Naive thymus-derived CD8-positive, alpha-beta T cell (primary cell): ENCODE results near the gene BRSK1. TPM values are rescaled to one million over a fixed set of nuclear protein-coding genes. Genes with fewer than 3 reads are reported as not detected.

ENCODE experiments used
- ATAC-seq, 2 donors: fragments of 150-1000 bp; cut with Tn5 transposase in 1 of 2; sonication (Bioruptor Pico), chemical (Tn5 transposase) in 1 of 2; 1 replicate in 1 of 2; 2 replicates in 1 of 2; pipeline ENCODE4 v1.10.0; 2021; ENCODE audit warnings: mild to moderate bottlenecking in 2 of 2, moderate library complexity in 2 of 2
- POLR2A ChIA-PET: fragments of 350-600 bp; sonication (Branson Sonifier 250); formaldehyde crosslinking; loops from one replicate; lab custom pipeline; 2021; ENCODE audit warnings: antibody characterized with exemption; lab: Charles Lee
- DNase-seq, 10 donors: peaks; one replicate each; pipeline versions ENCODE4 v3.0.0 to v3.0.0-alpha.2; 2020 to 2022
- H3K27ac Mint-ChIP-seq, 10 donors: one replicate each; pipeline ENCODE4 v1.8.0; 2020 to 2022; ENCODE audit warnings: mild to moderate bottlenecking in 10 of 10, mixed read lengths in 10 of 10, moderate library complexity in 4 of 10, inconsistent platforms in 1 of 10
- H3K27me3 Mint-ChIP-seq, 5 donors: one replicate each; pipeline ENCODE4 v1.8.0; 2021 to 2022; ENCODE audit warnings: mixed read lengths in 5 of 5
- H3K36me3 Mint-ChIP-seq, 3 donors: one replicate each; pipeline ENCODE4 v1.8.0; 2020 to 2022; ENCODE audit warnings: mixed read lengths in 3 of 3, mild to moderate bottlenecking in 2 of 3, inconsistent platforms in 1 of 3
- H3K4me1 Mint-ChIP-seq, 4 donors: one replicate each; pipeline ENCODE4 v1.8.0; 2021 to 2022; ENCODE audit warnings: mixed read lengths in 4 of 4
- H3K4me3 Mint-ChIP-seq, 10 donors: one replicate each; pipeline ENCODE4 v1.8.0; 2020 to 2022; ENCODE audit warnings: mild to moderate bottlenecking in 10 of 10, mixed read lengths in 10 of 10, moderate library complexity in 6 of 10, inconsistent platforms in 1 of 10
- H3K9me3 Mint-ChIP-seq, 9 donors: one replicate each; pipeline ENCODE4 v1.8.0; 2020 to 2022; ENCODE audit warnings: mixed read lengths in 9 of 9, mild to moderate bottlenecking in 3 of 9, inconsistent platforms in 1 of 9, moderate library complexity in 1 of 9
- polyA plus RNA-seq, 3 donors: library from polyadenylated mRNA; unstranded; fragments of 300-500 nt; fragmentation: Illumina TruSeq; gene quantifications; one replicate each; pipeline ENCODE4 v1.2.3, GENCODE V29; 2021
- total RNA-seq, 8 experiments: library from RNA in 2 of 8; stranded (reverse) in 2 of 8; gene quantifications; one replicate each; pipeline ENCODE4 v1.2.3 and lab custom pipeline; 2021 to 2026

Gene BRSK1
- total and polyA plus RNA-seq, 5 experiments from 2014 or later = 0.24 to 2.9 (median 1.9) TPM; not detected in 2

DNA sequence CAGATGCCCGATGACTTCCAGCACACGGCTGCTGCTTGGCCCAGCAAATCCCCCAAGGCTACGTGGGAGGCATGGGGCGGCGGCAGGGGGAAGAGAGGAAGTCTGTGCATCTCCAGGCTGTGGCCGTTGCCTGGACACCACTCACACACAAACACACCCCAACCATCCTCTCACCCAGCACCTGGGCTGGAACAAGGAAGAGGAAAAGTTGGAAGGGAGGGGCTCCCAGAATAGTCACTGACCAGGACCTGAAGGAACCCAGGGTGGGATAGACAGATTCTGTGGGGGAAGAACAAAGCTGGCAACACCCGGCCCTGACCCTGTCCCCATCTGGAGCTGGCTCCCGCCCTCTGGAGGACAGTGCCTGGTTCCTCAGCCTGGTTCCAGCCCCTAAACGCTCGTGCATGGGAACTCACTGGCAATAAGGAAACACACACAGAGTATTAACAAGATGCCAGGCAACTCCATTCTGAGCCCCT is 36.1 kb upstream of the BRSK1 start:
- Mint-ChIP-seq H3K36me3 (peaks cover 0 to 58% (median 5%) of the 10 kb centered on the region in 3 donors), H3K9me3 (no peaks in the 10 kb centered on the region), H3K27me3 (no peaks in the 10 kb centered on the region), H3K4me1 (peaks cover 28 to 58% (median 48%) of the 10 kb centered on the region in 4 donors), H3K4me3 (no peak overlapping the region), H3K27ac (peak overlapping the region in 2 of 10 donors; percentile 63 to 85)
- DNase-seq (no peak), ATAC-seq (no peak)
- POLR2A ChIA-PET = interaction anchor here (1.5 kb wide), 1 partner anchor 10 kb away, joined by 8 read pairs; no protein-coding TSS in a partner anchor

DNA sequence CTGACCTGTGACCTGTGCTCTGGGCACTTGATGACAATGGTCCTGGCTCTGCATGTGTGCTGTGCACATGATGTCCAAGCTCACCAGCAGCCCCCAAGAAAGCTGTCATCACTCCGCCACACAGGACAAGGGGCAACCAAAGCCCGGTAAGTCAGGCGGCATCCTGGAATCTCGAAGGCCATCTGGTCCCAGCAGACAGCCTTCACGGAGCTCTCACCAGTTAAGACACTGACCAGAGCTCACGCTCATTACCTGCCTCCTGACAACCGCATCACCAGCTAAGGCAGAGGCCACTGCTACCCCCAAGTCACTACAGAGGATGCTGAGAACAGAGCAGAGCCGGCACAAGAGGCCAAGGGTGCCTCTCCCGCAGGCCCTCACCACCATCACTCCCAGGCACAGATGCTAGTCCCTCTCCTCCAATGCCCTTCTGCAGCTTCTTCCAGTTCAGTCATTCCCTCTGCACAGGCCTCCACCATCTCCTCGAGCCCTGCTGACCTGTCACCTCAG is 35.6 kb upstream of the BRSK1 start:
- no peak for DNase-seq
- ATAC-seq = no peak
- peaks cover 0 to 52% (median 5%) of the 10 kb centered on the region in 3 donors for H3K36me3 Mint-ChIP-seq
- peak overlapping the region in 8 of 10 donors; percentile 40 to 85 (median 68) for H3K27ac Mint-ChIP-seq
- H3K4me1 Mint-ChIP-seq = peaks cover 27 to 62% (median 51%) of the 10 kb centered on the region in 4 donors
- no peaks in the 10 kb centered on the region for H3K9me3 Mint-ChIP-seq
- POLR2A ChIA-PET = interaction anchor here (1.5 kb wide), 1 partner anchor 9 kb away, joined by 8 read pairs; no protein-coding TSS in a partner anchor
- no peaks in the 10 kb centered on the region for H3K27me3 Mint-ChIP-seq
- peak overlapping the region in 5 of 10 donors; percentile 10 to 54 (median 24) for H3K4me3 Mint-ChIP-seq

DNA sequence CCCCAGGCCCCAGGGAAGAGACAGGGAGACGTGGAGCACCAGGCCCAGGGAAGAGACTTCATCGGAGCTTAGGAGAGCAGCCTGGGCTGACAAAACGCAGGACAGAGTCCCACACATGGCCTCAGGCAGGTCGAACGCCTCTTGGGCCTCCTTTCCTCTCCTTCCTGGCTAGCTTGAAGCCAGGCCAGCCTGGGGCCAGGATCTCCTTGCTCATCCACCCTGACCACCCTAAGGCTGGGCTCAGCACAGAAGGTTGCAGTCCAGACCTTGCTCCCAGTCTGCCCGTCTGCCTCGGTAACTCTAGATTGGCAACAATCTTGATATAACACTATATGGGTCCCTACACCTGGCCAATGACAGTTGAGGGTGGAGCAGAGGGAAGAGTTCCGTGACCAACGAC is 35.1 kb upstream of the BRSK1 start:
- DNase-seq (no peak), ATAC-seq (no peak)
- Mint-ChIP-seq H3K9me3 (no peaks in the 10 kb centered on the region), H3K27me3 (no peaks in the 10 kb centered on the region), H3K4me1 (peaks cover 32 to 67% (median 56%) of the 10 kb centered on the region in 4 donors), H3K27ac (peak overlapping the region in 8 of 10 donors; percentile 65 to 85 (median 78)), H3K4me3 (peak overlapping the region in 7 of 10 donors; percentile 10 to 71 (median 39)), H3K36me3 (peaks cover 0 to 51% (median 2%) of the 10 kb centered on the region in 3 donors)
- POLR2A ChIA-PET = interaction anchor here (1.5 kb wide), 1 partner anchor 9 kb away, joined by 8 read pairs; no protein-coding TSS in a partner anchor

DNA sequence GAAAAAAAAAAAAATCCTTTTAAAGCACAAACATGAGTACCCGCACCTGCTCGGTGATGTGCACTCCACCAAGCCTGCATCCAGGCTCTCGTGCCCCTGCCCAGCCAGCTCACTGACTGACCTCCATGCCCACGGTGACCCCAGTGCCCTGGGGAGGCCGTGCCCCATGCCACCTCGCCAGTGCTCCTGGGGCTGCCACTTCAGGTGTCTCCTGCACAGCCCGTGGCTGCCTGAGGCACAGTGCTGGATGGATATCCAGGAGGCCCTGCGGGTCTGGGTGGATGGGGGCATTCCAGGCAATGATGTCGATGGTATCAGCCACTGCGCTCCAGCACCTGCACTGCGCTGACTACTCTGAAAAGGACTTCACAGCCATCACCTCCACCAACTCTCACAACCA is 34.0 kb upstream of the BRSK1 start:
- Mint-ChIP-seq H3K4me1 (peaks cover 33 to 74% (median 67%) of the 10 kb centered on the region in 4 donors), H3K4me3 (no peak overlapping the region), H3K27me3 (no peaks in the 10 kb centered on the region), H3K27ac (peak overlapping the region in 2 of 10 donors; percentile 15), H3K36me3 (peaks cover 0 to 40% (median 0%) of the 10 kb centered on the region in 3 donors), H3K9me3 (no peaks in the 10 kb centered on the region)
- POLR2A ChIA-PET = interaction anchor here (1.0 to 2.7 kb wide), 2 partner anchors 8 to 10 kb away, joined by 3 to 10 read pairs; partner anchors contain the start of gene PPP6R1
- ATAC-seq (no peak), DNase-seq (no peak)

DNA sequence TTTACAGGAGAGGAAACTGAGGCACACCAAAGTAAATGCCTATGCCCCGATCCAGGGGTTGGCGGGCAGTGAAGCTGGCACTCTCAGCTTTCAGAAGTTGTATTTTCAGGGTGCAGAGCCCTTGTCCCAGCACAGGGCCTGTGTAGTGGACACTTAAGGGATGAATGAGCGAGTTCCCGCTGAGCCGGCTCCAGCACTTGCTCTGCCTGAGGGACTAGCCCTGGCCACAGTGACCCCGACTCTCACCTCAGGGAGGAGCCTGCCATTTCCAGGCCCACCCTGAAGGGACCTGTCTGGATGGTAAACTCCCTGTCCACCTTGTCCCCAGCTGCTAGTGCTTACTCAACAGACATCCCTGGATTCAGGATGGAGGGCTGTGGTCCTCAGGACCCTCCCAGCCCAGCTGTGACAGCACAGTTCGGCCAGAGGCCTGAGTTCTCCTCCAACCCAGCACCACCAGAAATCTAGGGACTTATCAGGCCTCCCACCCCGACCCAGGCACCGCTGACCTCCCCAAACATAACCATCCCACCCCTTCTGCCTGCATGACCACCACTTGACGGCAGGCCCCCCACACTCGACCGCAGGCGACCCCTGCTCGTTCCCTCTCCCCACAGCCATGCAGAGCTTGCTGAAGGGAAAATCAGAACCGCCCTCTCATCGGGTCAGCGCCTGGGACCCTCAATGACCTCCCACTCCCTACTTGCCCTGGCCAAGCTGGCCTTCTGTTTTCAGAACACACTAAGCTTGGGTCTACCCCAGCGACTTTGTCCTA is 33.3 kb upstream of the BRSK1 start:
- no peak for ATAC-seq
- H3K4me1 Mint-ChIP-seq = peaks cover 34 to 78% (median 73%) of the 10 kb centered on the region in 4 donors
- no peaks in the 10 kb centered on the region for H3K27me3 Mint-ChIP-seq
- POLR2A ChIA-PET = interaction anchor here (0.7 to 2.7 kb wide), 3 partner anchors 9 to 1049 kb away, joined by 3 to 10 read pairs (median 4); partner anchors contain the start of genes HSPBP1 and PPP6R1
- H3K9me3 Mint-ChIP-seq = no peaks in the 10 kb centered on the region
- no peak for DNase-seq
- peak overlapping the region; percentile 91 to 100 (median 97) for H3K27ac Mint-ChIP-seq
- H3K36me3 Mint-ChIP-seq = peaks cover 0 to 34% (median 0%) of the 10 kb centered on the region in 3 donors
- H3K4me3 Mint-ChIP-seq = peak overlapping the region; percentile 58 to 89 (median 84)

DNA sequence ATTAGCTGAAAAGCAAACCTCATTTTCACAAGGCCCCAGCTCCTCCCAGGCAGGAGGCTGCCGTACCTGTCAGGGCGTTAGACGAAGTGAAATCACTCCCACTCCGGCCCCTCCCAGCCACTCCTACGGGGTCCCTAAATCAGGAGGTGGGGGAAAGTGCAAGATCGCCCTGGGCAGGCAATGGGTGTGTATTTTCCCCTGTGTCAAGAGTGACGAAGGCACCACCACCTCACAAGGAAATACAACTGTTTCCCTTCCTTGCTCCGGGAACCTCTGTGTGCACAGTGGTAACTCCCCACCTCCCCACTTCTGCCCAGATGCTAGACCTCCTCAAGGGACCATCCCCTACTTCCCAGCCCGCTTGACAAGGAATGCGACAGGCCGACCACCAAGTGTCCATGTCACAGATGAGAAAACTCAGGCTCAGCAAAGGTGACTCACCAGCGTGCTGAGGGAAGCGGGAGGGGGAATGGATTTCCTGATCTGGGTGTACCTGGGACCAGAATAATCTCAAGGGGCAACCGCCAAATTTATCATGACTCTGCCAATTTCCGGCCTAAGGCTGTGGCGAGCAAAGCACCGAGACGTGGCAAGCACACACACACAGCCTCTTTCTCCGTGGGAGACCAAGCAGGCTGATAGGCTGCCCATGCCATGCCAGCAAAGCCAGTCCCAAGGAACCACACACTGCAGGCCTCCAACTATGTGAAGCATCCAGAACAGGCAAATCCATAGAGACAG is 32.3 kb upstream of the BRSK1 start:
- Mint-ChIP-seq H3K27ac (peak overlapping the region; percentile 91 to 100 (median 97)), H3K4me3 (peak overlapping the region; percentile 58 to 89 (median 84)), H3K9me3 (no peaks in the 10 kb centered on the region), H3K27me3 (no peaks in the 10 kb centered on the region), H3K36me3 (peaks cover 0 to 23% (median 0%) of the 10 kb centered on the region in 3 donors), H3K4me1 (peaks cover 43 to 89% (median 81%) of the 10 kb centered on the region in 4 donors)
- peak in 3 of 10 donors; percentile 22 to 25 (median 23) for DNase-seq
- ATAC-seq = no peak
- POLR2A ChIA-PET = interaction anchor here (0.7 to 2.7 kb wide), 5 partner anchors 8 to 1050 kb away, joined by 3 to 10 read pairs (median 5); partner anchors contain the start of genes HSPBP1 and PPP6R1

DNA sequence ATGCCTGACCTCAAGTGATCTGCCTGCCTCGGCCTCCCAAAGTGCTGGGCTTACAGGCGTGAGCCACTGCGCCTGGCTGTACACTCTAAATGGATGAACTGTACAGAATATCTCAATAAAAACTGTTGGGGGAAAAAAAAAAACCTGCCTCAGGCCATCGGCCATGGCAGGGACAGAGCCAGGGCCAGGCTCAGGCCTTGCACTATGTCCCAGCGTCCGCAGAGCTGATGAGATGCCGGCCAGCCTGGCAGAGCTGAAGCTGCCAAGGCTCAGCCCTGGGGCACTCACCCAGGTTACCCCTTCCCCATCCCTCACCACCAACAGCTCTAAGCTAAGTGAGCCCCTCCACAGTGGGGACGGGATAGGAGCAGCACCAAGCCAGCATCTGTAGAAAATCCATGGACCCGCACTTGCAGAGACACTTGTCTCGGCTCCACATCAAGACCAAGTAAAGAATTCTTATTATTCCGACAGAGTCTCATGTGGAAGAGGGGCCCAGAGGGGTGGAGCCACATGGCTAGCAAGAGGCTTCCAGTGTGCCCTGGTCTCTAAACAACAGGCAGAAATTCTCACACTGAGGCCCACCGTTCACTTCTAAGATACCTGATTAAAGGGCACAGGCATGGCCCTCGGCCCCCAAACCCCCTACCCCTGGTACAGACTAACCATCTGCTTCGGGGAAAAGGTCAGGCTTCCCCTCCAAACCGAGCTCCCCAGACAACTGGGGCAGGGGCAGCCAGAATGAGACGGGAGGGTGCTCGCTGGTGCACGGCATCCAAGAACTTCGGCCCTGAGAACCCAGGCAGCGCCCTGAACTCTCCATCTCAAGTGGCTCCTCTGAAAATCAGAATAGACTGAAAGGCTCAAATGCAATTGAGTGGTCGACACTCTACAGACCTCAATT is 30.8 kb upstream of the BRSK1 start:
- Mint-ChIP-seq H3K9me3 (no peaks in the 10 kb centered on the region), H3K36me3 (peaks cover 0 to 16% (median 0%) of the 10 kb centered on the region in 3 donors), H3K27ac (peak overlapping the region; percentile 96 to 100 (median 99)), H3K4me3 (peak overlapping the region; percentile 93 to 99 (median 98)), H3K4me1 (peaks cover 47 to 93% (median 86%) of the 10 kb centered on the region in 4 donors), H3K27me3 (no peaks in the 10 kb centered on the region)
- ATAC-seq (no peak), DNase-seq (no peak)
- POLR2A ChIA-PET = interaction anchor here (0.5 to 8.1 kb wide), 12 partner anchors 27 to 402 kb away, joined by 3 to 142 read pairs (median 6); partner anchors contain the start of genes HSPBP1, KMT5C, PPP1R12C and RPL28

DNA sequence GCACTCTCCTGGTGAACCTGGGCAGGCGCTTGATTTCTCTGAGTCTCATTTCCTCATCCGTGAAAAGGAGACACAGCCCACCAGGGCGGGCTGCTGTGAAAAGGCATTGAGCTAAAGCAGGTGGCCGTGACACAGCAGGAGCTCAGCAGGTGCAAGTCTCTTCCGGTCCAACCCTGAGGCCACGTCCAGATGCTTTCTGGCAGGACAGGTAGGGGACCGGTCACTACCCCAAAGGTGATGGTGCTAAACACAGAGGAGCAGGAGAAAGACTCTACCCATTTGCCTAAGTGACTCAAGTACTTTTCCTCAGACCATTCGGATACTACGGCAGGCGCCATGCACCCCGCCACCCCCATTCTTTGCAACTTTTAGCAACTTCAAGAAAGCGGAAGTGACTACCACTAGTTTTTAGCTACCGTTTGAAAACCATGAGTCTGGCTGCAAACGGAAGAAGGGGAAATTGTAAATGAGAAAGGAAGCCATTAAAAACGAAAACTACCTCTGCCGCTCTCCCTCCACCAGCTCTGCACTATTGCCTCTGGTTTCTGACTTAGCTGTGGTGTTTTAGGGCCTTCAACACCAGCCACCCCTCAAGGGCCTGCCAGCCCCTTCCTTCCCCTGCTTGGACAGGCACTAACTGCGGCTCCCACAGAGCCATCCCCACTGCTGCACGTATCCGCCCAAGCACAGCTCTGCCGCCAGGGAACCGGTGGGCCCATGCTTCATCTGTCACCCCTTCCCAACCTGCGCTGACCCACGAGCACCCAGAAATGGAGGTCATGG is 29.8 kb upstream of the BRSK1 start:
- H3K9me3 Mint-ChIP-seq = no peaks in the 10 kb centered on the region
- H3K27ac Mint-ChIP-seq = peak overlapping the region; percentile 96 to 100 (median 99)
- POLR2A ChIA-PET = interaction anchor here (0.5 to 8.1 kb wide), 19 partner anchors 9 to 401 kb away, joined by 3 to 142 read pairs (median 5); partner anchors contain the start of genes FIZ1, HSPBP1, KMT5C and PPP1R12C
- ATAC-seq = peak; percentile 56 to 72
- H3K27me3 Mint-ChIP-seq = no peaks in the 10 kb centered on the region
- H3K36me3 Mint-ChIP-seq = peaks cover 0 to 11% (median 0%) of the 10 kb centered on the region in 3 donors
- peak overlapping the region; percentile 93 to 99 (median 98) for H3K4me3 Mint-ChIP-seq
- DNase-seq = peak; percentile 39 to 87 (median 70)
- peaks cover 38 to 84% (median 77%) of the 10 kb centered on the region in 4 donors for H3K4me1 Mint-ChIP-seq

DNA sequence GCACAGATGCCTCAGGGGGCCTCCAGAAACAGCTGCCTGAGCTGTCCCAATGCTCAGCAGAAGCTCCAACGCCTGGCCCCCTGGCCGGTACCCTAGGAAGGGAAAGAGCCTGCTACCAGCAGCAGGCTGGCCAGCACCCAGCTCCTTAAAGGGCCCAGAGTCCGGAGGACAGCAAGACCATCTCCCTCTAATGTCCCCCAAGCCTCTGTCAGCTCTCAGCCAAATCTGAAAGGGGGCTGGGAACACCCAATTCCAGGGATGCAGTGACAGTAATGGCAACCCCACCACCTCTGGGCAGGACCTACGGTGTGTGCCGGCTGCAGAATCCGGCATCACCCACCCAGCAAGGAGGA is 29.2 kb upstream of the BRSK1 start:
- ATAC-seq (no peak), DNase-seq (no peak)
- peak overlapping the region; percentile 93 to 99 (median 98) for H3K4me3 Mint-ChIP-seq
- H3K27ac Mint-ChIP-seq = peak overlapping the region; percentile 96 to 100 (median 99)
- no peaks in the 10 kb centered on the region for H3K27me3 Mint-ChIP-seq
- H3K4me1 Mint-ChIP-seq = peaks cover 39 to 87% (median 76%) of the 10 kb centered on the region in 4 donors
- POLR2A ChIA-PET = interaction anchor here (0.5 to 8.1 kb wide), 15 partner anchors 9 to 370 kb away, joined by 3 to 142 read pairs (median 7); partner anchors contain the start of genes FIZ1, HSPBP1, KMT5C and PPP1R12C
- H3K36me3 Mint-ChIP-seq = peaks cover 0 to 9% (median 0%) of the 10 kb centered on the region in 3 donors
- no peaks in the 10 kb centered on the region for H3K9me3 Mint-ChIP-seq
